Activated naive CD4-positive, alpha-beta T cell treated with anti-CD3 and anti-CD28 coated beads, Interleukin-2, amount 10 ng/mL, durations not matched to agents 7 days and 5 days (primary cell): ENCODE results near the gene ARHGAP9.
A peak's percentile ranks its signal among the peaks of the same experiment; 100 is the strongest.

Source experiments
- CTCF ChIA-PET: fragments of 350-600 bp; sonication (Branson Sonifier 250); formaldehyde crosslinking; loops from one replicate; lab custom pipeline; 2021; ENCODE audit warnings: antibody characterized with exemption; lab: Charles Lee
- DNase-seq: peaks from one replicate; pipeline ENCODE4 v3.0.0-alpha.2; 2020
- H3K27ac Mint-ChIP-seq: one replicate; pipeline ENCODE4 v1.8.0; 2021; ENCODE audit warnings: mild to moderate bottlenecking, moderate library complexity, mixed read lengths
- H3K27me3 Mint-ChIP-seq: one replicate; pipeline ENCODE4 v1.8.0; 2021; ENCODE audit warnings: mild to moderate bottlenecking, mixed read lengths
- H3K36me3 Mint-ChIP-seq: one replicate; pipeline ENCODE4 v1.8.0; 2021; ENCODE audit warnings: mixed read lengths
- H3K4me1 Mint-ChIP-seq: one replicate; pipeline ENCODE4 v1.8.0; 2021; ENCODE audit warnings: mixed read lengths
- H3K4me3 Mint-ChIP-seq: one replicate; pipeline ENCODE4 v1.8.0; 2021; ENCODE audit warnings: mild to moderate bottlenecking, moderate library complexity, mixed read lengths
- H3K9me3 Mint-ChIP-seq: one replicate; pipeline ENCODE4 v1.8.0; 2021; ENCODE audit warnings: mixed read lengths

Gene ARHGAP9

GRCh38 chr12:57459750-57460467, 19.8 kb downstream of the ARHGAP9 start, which contains the start of gene GLI1:
Gene GLI1 (plus strand): TSS chr12:57459785. CDS start chr12:57463692, 3,907 bp downstream.
- Mint-ChIP-seq H3K27ac (peak within 1 kb of the TSS; percentile 95), H3K9me3 (no peaks in the 10 kb centered on the region)
- CTCF ChIA-PET, result interaction anchor here (0.6 to 7.5 kb wide), 24 partner anchors 8 to 247 kb away, joined by 3 to 67 read pairs (median 6); partner anchors contain the start of genes B4GALNT1 and SHMT2

GRCh38 chr12:57459055-57459749, 20.5 kb downstream of the ARHGAP9 start:
- CTCF ChIA-PET, result interaction anchor here (0.6 to 2.4 kb wide), 37 partner anchors 10 to 293 kb away, joined by 3 to 14 read pairs (median 5); partner anchors contain the start of genes ARHGAP9, B4GALNT1, CDK4 and SHMT2
- H3K4me3 Mint-ChIP-seq, result peak overlapping the region; percentile 94
- peaks cover 78% of the 10 kb centered on the region for H3K27me3 Mint-ChIP-seq
- H3K4me1 Mint-ChIP-seq, result peaks cover 66% of the 10 kb centered on the region
- H3K9me3 Mint-ChIP-seq, result no peaks in the 10 kb centered on the region
- H3K36me3 Mint-ChIP-seq, result no peaks in the 10 kb centered on the region
- DNase-seq, result peak; percentile 96
- peak overlapping the region; percentile 95 for H3K27ac Mint-ChIP-seq

More at GRCh38 chr12:57459750-57460467, 19.8 kb downstream of the ARHGAP9 start, which contains the start of gene GLI1:
- Mint-ChIP-seq H3K27me3 (peaks cover 73% of the 10 kb centered on the region), H3K4me1 (peaks cover 72% of the 10 kb centered on the region), H3K4me3 (peak within 1 kb of the TSS; percentile 94), H3K36me3 (no peaks in the 10 kb centered on the region)
- DNase-seq, result no peak

GRCh38 chr12:57458665-57459054, 21.0 kb downstream of the ARHGAP9 start:
- H3K4me1 Mint-ChIP-seq, result peaks cover 61% of the 10 kb centered on the region
- H3K4me3 Mint-ChIP-seq, result peak overlapping the region; percentile 94

GRCh38 chr12:57456737-57457490, 22.8 kb downstream of the ARHGAP9 start:
- H3K36me3 Mint-ChIP-seq, result no peaks in the 10 kb centered on the region
- no peak overlapping the region for H3K27ac Mint-ChIP-seq
- no peak overlapping the region for H3K4me3 Mint-ChIP-seq
- peaks cover 47% of the 10 kb centered on the region for H3K4me1 Mint-ChIP-seq
- H3K9me3 Mint-ChIP-seq, result no peaks in the 10 kb centered on the region
- DNase-seq, result no peak
- CTCF ChIA-PET, result interaction anchor here (0.5 to 7.1 kb wide), 12 partner anchors 9 to 392 kb away, joined by 3 to 90 read pairs (median 6); partner anchors contain the start of gene INHBC
- H3K27me3 Mint-ChIP-seq, result peaks cover 74% of the 10 kb centered on the region

More at GRCh38 chr12:57458665-57459054, 21.0 kb downstream of the ARHGAP9 start:
- H3K9me3 Mint-ChIP-seq, result no peaks in the 10 kb centered on the region
- CTCF ChIA-PET, result interaction anchor here (0.5 to 2.4 kb wide), 38 partner anchors 9 to 293 kb away, joined by 3 to 14 read pairs (median 5); partner anchors contain the start of genes ARHGAP9, B4GALNT1, CDK4 and SHMT2
- H3K27ac Mint-ChIP-seq, result peak overlapping the region; percentile 95
- no peak for DNase-seq
- H3K36me3 Mint-ChIP-seq, result no peaks in the 10 kb centered on the region
- peaks cover 73% of the 10 kb centered on the region for H3K27me3 Mint-ChIP-seq

- Mint-ChIP-seq H3K9me3 (no peaks in the 10 kb centered on the region), H3K4me1 (peaks cover 42% of the 10 kb centered on the region), H3K36me3 (no peaks in the 10 kb centered on the region), H3K27me3 (peaks cover 72% of the 10 kb centered on the region), H3K27ac (peak overlapping the region; percentile 22), H3K4me3 (no peak overlapping the region)
- DNase-seq, result peak; percentile 69
- CTCF ChIA-PET, result interaction anchor here (0.5 to 7.1 kb wide), 25 partner anchors 10 to 391 kb away, joined by 3 to 90 read pairs (median 4); partner anchors contain the start of gene INHBC
Measured at GRCh38 chr12:57456145-57456700, 23.4 kb downstream of the ARHGAP9 start.

- peaks cover 67% of the 10 kb centered on the region for H3K27me3 Mint-ChIP-seq
- peak overlapping the region; percentile 38 for H3K27ac Mint-ChIP-seq
- H3K4me1 Mint-ChIP-seq, result peaks cover 37% of the 10 kb centered on the region
- H3K36me3 Mint-ChIP-seq, result no peaks in the 10 kb centered on the region
- no peaks in the 10 kb centered on the region for H3K9me3 Mint-ChIP-seq
- no peak for DNase-seq
- no peak overlapping the region for H3K4me3 Mint-ChIP-seq
- CTCF ChIA-PET, result interaction anchor here (0.6 to 7.1 kb wide), 25 partner anchors 10 to 964 kb away, joined by 3 to 90 read pairs (median 4); partner anchors contain the start of gene INHBC
Measured at GRCh38 chr12:57455374-57456144, 24.1 kb downstream of the ARHGAP9 start.

- Mint-ChIP-seq H3K27ac (peak within 1 kb of the TSS; percentile 38), H3K27me3 (peaks cover 60% of the 10 kb centered on the region), H3K4me3 (no peak within 1 kb of the TSS), H3K36me3 (no peaks in the 10 kb centered on the region), H3K4me1 (peaks cover 32% of the 10 kb centered on the region), H3K9me3 (no peaks in the 10 kb centered on the region)
- CTCF ChIA-PET, result interaction anchor here (0.6 to 7.1 kb wide), 21 partner anchors 9 to 965 kb away, joined by 3 to 90 read pairs (median 5); partner anchors contain the start of gene INHBC
- DNase-seq, result no peak
Measured at GRCh38 chr12:57454566-57455373, 24.9 kb downstream of the ARHGAP9 start, which contains the start of gene INHBE. Gene INHBE (plus strand): TSS chr12:57455307. CDS start chr12:57455537, 230 bp downstream.

GRCh38 chr12:57454213-57454565, 25.5 kb downstream of the ARHGAP9 start:
- CTCF ChIA-PET, result interaction anchor here (0.8 to 7.1 kb wide), 15 partner anchors 9 to 239 kb away, joined by 3 to 90 read pairs (median 12); partner anchors contain the start of genes INHBC and NXPH4
- Mint-ChIP-seq H3K9me3 (no peaks in the 10 kb centered on the region), H3K4me3 (no peak overlapping the region), H3K27ac (no peak overlapping the region), H3K27me3 (peaks cover 54% of the 10 kb centered on the region), H3K36me3 (no peaks in the 10 kb centered on the region), H3K4me1 (peaks cover 29% of the 10 kb centered on the region)
- DNase-seq, result no peak

- peak; percentile 74 for DNase-seq
- Mint-ChIP-seq H3K9me3 (no peaks in the 10 kb centered on the region), H3K36me3 (no peaks in the 10 kb centered on the region), H3K27ac (no peak overlapping the region), H3K27me3 (peaks cover 48% of the 10 kb centered on the region), H3K4me1 (peaks cover 18% of the 10 kb centered on the region), H3K4me3 (no peak overlapping the region)
- CTCF ChIA-PET, result interaction anchor here (0.6 to 7.1 kb wide), 35 partner anchors 8 to 267 kb away, joined by 3 to 90 read pairs (median 4); partner anchors contain the start of genes INHBC, NXPH4 and STAC3
Measured at GRCh38 chr12:57452937-57453509, 26.6 kb downstream of the ARHGAP9 start.

GRCh38 chr12:57452181-57452936, 27.3 kb downstream of the ARHGAP9 start:
- no peak for DNase-seq
- no peak overlapping the region for H3K4me3 Mint-ChIP-seq
- peaks cover 48% of the 10 kb centered on the region for H3K27me3 Mint-ChIP-seq
- H3K36me3 Mint-ChIP-seq, result no peaks in the 10 kb centered on the region
- H3K9me3 Mint-ChIP-seq, result no peaks in the 10 kb centered on the region
- CTCF ChIA-PET, result interaction anchor here (0.6 to 7.1 kb wide), 37 partner anchors 8 to 266 kb away, joined by 3 to 90 read pairs (median 4); partner anchors contain the start of genes INHBC, NXPH4 and STAC3
- peaks cover 18% of the 10 kb centered on the region for H3K4me1 Mint-ChIP-seq
- H3K27ac Mint-ChIP-seq, result no peak overlapping the region
